Measurements from ENCODE around the gene PLEKHG5.
"Not testable (repeated sequence)": the region's sequence is repeated elsewhere in the genome, so short reads cannot be mapped to it uniquely, and the experiment has no call there.

PLEKHG5 gene

GRCh38 chr1:6456800-6457466 is 34.5 kb downstream of the PLEKHG5 start:
- TF ChIP-seq EZH2phosphoT487 (IDR thresholded peaks at IDR 0.05; ENCODE audit: low read depth) = no peak
- no peak for TF ChIP-seq CTCF (IDR thresholded peaks at IDR 0.05; ENCODE audit: low read depth, low read length)
- H4K20me1 ChIP-seq (ENCODE audit: insufficient read depth, low read length) = no peaks in the 10 kb centered on the region
- no peaks in the 10 kb centered on the region for H3K79me2 ChIP-seq (ENCODE audit: low read length)
- no peaks in the 10 kb centered on the region for H3K9me3 ChIP-seq (ENCODE audit: insufficient read depth, low read length)
- H3K4me2 ChIP-seq (ENCODE audit: low read length) = no peak overlapping the region
- 0 out of 2 replicates have a peak, but pooled peaks cover 6% of the 10 kb centered on the region for H3K4me1 ChIP-seq (ENCODE audit: low read length)
- H3K27ac ChIP-seq (ENCODE audit: low read length) = no peak overlapping the region
- H2AFZ ChIP-seq (ENCODE audit: low read depth, low read length) = no peak overlapping the region
- H3K36me3 ChIP-seq (replicated peaks; ENCODE audit: low read depth, low read length) = no peaks in the 10 kb centered on the region
- H3K27me3 ChIP-seq (ENCODE audit: low read depth, low read length) = no peaks in the 10 kb centered on the region
- H3K9ac ChIP-seq (ENCODE audit: low read length) = no peak overlapping the region
- no peak overlapping the region for H3K4me3 ChIP-seq (ENCODE audit: low read length)

- H3K79me2 ChIP-seq (ENCODE audit: low read length); H4K20me1 ChIP-seq (ENCODE audit: insufficient read depth, low read length); H3K4me1 ChIP-seq (ENCODE audit: low read length); H3K9ac ChIP-seq (ENCODE audit: low read length); H3K27ac ChIP-seq (ENCODE audit: low read length); H3K4me2 ChIP-seq (ENCODE audit: low read length); H3K4me3 ChIP-seq (ENCODE audit: low read length); H3K36me3 ChIP-seq (replicated peaks; ENCODE audit: low read depth, low read length); H3K27me3 ChIP-seq (ENCODE audit: low read depth, low read length); H3K9me3 ChIP-seq (ENCODE audit: insufficient read depth, low read length); H2AFZ ChIP-seq (ENCODE audit: low read depth, low read length): not testable (repeated sequence)
These were observed 35.5 kb downstream of the PLEKHG5 start for GRCh38 chr1:6455752-6456520.

- Histone ChIP-seq H3K4me3 (ENCODE audit: low read length) (no peak overlapping the region), H3K9me3 (ENCODE audit: insufficient read depth, low read length) (no peaks in the 10 kb centered on the region), H3K9ac (ENCODE audit: low read length) (no peak overlapping the region), H3K4me2 (ENCODE audit: low read length) (no peak overlapping the region), H3K79me2 (ENCODE audit: low read length) (no peaks in the 10 kb centered on the region), H3K4me1 (ENCODE audit: low read length) (no peaks in the 10 kb centered on the region), H2AFZ (ENCODE audit: low read depth, low read length) (no peak overlapping the region), H4K20me1 (ENCODE audit: insufficient read depth, low read length) (no peaks in the 10 kb centered on the region), H3K27ac (ENCODE audit: low read length) (no peak overlapping the region), H3K36me3 (replicated peaks; ENCODE audit: low read depth, low read length) (no peaks in the 10 kb centered on the region), H3K27me3 (ENCODE audit: low read depth, low read length) (0 out of 2 replicates have a peak, but pooled peaks cover 3% of the 10 kb centered on the region)
- TF ChIP-seq EZH2phosphoT487 (IDR thresholded peaks at IDR 0.05; ENCODE audit: low read depth) (no peak), CTCF (IDR thresholded peaks at IDR 0.05; ENCODE audit: low read depth, low read length) (no peak)
These were observed 36.4 kb downstream of the PLEKHG5 start for GRCh38 chr1:6454856-6455751.

- H4K20me1 ChIP-seq (ENCODE audit: insufficient read depth, low read length); H3K4me1 ChIP-seq (ENCODE audit: low read length); H2AFZ ChIP-seq (ENCODE audit: low read depth, low read length); H3K9me3 ChIP-seq (ENCODE audit: insufficient read depth, low read length); H3K4me3 ChIP-seq (ENCODE audit: low read length); H3K36me3 ChIP-seq (replicated peaks; ENCODE audit: low read depth, low read length); H3K27ac ChIP-seq (ENCODE audit: low read length); H3K9ac ChIP-seq (ENCODE audit: low read length); H3K79me2 ChIP-seq (ENCODE audit: low read length); H3K27me3 ChIP-seq (ENCODE audit: low read depth, low read length); H3K4me2 ChIP-seq (ENCODE audit: low read length): not testable (repeated sequence)
These were observed 37.3 kb downstream of the PLEKHG5 start for GRCh38 chr1:6453895-6454855.
